ENCODE measurements around the gene GPRC5B. TPM values are rescaled to one million over a fixed set of nuclear protein-coding genes. Genes with fewer than 3 reads are reported as not detected.

The GPRC5B gene
- total RNA-seq, 4 donors from 2014 or later: 10.8 to 44.8 (median 24.0) TPM

DNA sequence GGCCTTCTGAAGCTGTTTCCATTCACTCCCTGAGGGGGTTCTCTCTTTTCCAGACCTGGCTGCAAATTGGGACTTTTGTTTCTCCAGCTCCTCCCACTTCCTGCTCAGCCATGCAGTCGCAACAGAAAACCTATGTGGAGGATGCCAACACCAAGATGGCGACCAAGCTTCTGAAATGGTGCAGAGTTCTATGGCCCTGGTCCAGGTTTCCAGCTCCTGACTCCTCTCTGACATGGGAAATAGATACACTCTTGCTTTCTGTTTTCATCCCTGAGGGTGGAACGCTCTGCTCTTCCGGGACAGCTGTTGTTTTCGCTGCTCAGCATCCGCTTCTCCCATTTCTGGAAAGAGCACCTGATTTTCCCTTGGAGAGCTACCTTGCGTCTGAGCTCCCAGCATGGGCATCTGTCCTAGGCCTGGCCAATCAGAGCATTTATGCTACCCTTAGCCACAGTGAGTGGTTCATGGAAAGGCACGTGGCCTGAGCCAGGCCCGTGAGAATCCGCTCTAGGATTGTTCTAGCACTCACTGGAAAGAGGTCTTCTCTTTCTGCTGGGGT lies 8.1 kb downstream of the GPRC5B start:
- TF ChIP-seq CTCF (IDR thresholded peaks at IDR 0.05; ENCODE audit: low read depth): no peak

DNA sequence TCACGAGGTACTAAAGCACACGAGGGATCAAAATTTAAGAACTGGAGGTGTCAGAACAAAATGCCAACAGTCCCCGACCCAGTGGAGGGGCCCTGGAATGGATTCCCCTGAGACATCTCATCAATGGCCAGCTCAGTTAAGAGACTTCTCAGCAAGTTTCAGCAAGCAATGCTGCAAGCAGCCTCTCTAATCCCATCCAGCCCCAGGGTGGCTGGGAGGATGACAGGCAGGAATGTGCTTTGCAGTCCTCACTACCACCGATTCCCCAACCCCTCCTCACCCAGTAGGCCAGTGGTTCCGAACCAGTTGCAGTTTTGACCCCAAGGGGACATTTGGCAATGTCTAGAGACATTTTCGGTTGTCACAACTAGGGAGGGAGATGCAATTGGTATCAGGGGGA lies 8.7 kb downstream of the GPRC5B start:
- no peak for TF ChIP-seq CTCF (IDR thresholded peaks at IDR 0.05; ENCODE audit: low read depth)

- no peak for TF ChIP-seq CTCF (IDR thresholded peaks at IDR 0.05; ENCODE audit: low read depth)
Measured at GRCh38 chr16:19874851-19875546, 9.6 kb downstream of the GPRC5B start.

- TF ChIP-seq CTCF (IDR thresholded peaks at IDR 0.05; ENCODE audit: low read depth): no peak
Measured at GRCh38 chr16:19874026-19874425, 10.6 kb downstream of the GPRC5B start.

DNA sequence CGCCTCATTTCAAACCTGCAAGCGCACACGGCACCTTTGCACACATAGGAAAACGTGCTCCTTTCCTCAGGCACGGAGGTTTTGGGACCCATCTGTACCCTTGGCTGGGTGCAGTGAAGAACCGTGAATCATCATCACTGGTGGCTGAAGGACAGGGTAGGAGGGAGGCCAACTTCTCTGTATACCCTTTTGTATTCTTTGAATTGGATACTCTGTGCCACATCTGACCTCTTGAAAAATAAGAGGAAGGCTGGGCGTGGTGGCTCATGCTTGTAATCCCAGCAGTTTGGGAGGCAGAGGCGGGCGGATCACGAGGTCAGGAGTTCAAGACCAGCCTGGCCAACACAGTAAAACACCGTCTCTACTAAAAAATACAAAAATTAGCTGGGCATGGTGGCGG lies 11.7 kb downstream of the GPRC5B start:
- no peak for TF ChIP-seq CTCF (IDR thresholded peaks at IDR 0.05; ENCODE audit: low read depth)

DNA sequence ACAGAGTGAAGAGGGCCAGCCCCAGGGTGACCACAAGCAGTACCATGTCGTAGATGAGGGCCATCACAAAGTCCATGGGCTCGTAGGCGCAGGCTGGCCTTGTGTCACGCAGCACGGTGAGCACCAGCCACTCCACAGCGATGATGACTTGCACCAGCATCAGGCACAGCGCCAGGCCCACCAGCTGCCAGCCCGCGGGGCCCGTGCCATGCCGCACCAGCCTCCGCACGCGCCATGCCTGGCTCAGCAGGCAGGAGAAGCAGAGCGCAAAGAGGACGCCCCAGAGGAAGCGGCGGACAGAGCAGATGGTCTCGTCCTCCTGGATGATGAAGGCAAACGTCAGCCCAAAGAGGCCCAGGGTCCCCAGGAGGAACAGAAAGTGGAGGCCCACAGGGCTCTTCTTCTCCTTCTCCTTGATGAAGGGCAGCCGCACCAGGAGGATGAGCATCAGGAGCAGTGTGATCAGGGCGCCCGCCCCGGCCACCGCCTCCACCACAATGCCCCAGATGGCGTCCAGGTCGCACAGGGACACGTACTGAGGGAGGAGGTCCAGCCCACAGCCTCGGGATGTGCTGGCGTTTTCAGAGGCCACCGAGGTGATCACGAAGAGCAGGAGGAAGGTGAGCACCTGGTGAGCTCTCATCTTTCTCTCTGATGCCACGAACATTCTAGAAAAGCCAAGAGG lies 12.3 kb downstream of the GPRC5B start:
- TF ChIP-seq CTCF (IDR thresholded peaks at IDR 0.05; ENCODE audit: low read depth): no peak

DNA sequence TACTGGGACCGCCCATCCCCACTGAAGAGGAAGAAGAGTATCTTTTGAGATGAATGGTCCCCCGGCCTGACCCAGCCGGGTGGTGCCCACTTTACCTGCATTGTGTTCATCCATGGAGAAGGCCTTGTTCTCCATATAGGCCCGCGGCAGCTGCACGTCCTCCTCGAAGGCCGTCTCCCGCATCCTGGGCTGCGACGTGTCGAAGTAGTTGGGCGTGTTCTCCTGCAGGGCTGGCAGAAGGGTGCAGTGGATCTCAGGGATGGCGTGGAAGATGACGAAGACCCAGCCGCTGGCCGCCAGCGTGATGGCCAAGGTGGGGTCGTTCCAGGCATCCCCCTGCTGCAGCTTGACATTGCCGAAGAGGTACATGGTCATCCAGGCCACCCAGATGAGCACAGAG lies 12.9 kb downstream of the GPRC5B start:
- no peak for TF ChIP-seq CTCF (IDR thresholded peaks at IDR 0.05; ENCODE audit: low read depth)
